ENCODE data around the gene SPINDOC. TPM values are rescaled to one million over a fixed set of nuclear protein-coding genes. Genes with fewer than 3 reads are reported as not detected.

SPINDOC gene
- total and polyA plus RNA-seq, 9 of the 15 experiments (the other 6 are each of a cell fraction or from before 2014, with no cell fraction given): 0.70 to 36.3 (median 19.6) TPM

GRCh38 chr11:63791495-63792167, 21.6 kb upstream of the SPINDOC start (continued):
- TF ChIP-seq STAT6 (CRISPR knock-in tag; IDR thresholded peaks at IDR 0.05) (no peak), ZNF24 (IDR thresholded peaks at IDR 0.05) (no peak), CREB3 (tag; conservative IDR thresholded peaks at IDR 0.05; ENCODE audit: low read depth) (no peak), XRCC3 (IDR thresholded peaks at IDR 0.05) (peak; percentile 74; the same call in 1 of the 2 replicates), TAF15 (IDR thresholded peaks at IDR 0.05; ENCODE audit: low read depth, low read length) (no peak), ZEB2 (IDR thresholded peaks at IDR 0.05) (peak; percentile 67; the same call in 1 of the 2 replicates), HINFP (tag; conservative IDR thresholded peaks at IDR 0.05; ENCODE audit: low read depth) (no peak), CBX3 (IDR thresholded peaks at IDR 0.05; ENCODE audit: borderline replicate concordance in 1 of 2, low read length in 2 of 2) (peak in 1 of 2 experiments; percentile 98; a peak in 2 of 3 replicates), RBM17 (IDR thresholded peaks at IDR 0.05; ENCODE audit: borderline replicate concordance, low read depth, low read length) (no peak), HNRNPLL (IDR thresholded peaks at IDR 0.05; ENCODE audit: low read depth, low read length, poor library complexity, severe bottlenecking) (no peak), FOXK2 (conservative IDR thresholded peaks at IDR 0.05 in 1 of 2, IDR thresholded peaks at IDR 0.05 in 1 of 2; ENCODE audit: low read depth in 2 of 2) (no peak), POLR2H (tag; IDR thresholded peaks at IDR 0.05; ENCODE audit: low read depth) (no peak), ATF6 (CRISPR knock-in tag; IDR thresholded peaks at IDR 0.05) (no peak), RAD21 (CRISPR knock-in tag; conservative IDR thresholded peaks at IDR 0.05 in 1 of 2, IDR thresholded peaks at IDR 0.05 in 1 of 2) (no peak), MEIS2 (IDR thresholded peaks at IDR 0.05; ENCODE audit: partially characterized antibody) (no peak), RFX5 (IDR thresholded peaks at IDR 0.05; ENCODE audit: low read depth, low read length) (no peak), HES1 (IDR thresholded peaks at IDR 0.05; ENCODE audit: low read depth) (no peak), CREB1 (IDR thresholded peaks at IDR 0.05) (no peak), CREB1 (CRISPR knock-in tag; IDR thresholded peaks at IDR 0.05) (no peak), TEAD1 (CRISPR knock-in tag; IDR thresholded peaks at IDR 0.05) (no peak)

Measured in K562 (cell line).